Measurements from ENCODE around the gene FMO2. TPM values are rescaled to one million over a fixed set of nuclear protein-coding genes. Genes with fewer than 3 reads are reported as not detected.

The FMO2 gene
- 1 to 10 TPM; 1.1 to 2.4 (median 1.7) TPM for polyA plus RNA-seq (ENCODE audit: insufficient read length in 3 of 3)

GRCh38 chr1:171185091-171185490 is at the start of gene FMO2:
TSS of gene FMO2 (plus strand) at chr1:171185300. CDS start at chr1:171185714, 414 bp downstream.
- DNase-seq (ENCODE audit: low read depth in 3 of 3, low spot score in 2 of 3): no peak

- no peak for DNase-seq (ENCODE audit: low read depth in 3 of 3, low spot score in 2 of 3)
These were observed 47.5 kb upstream of the FMO2 start for GRCh38 chr1:171137580-171137979.

GRCh38 chr1:171138980-171139379 is 46.1 kb upstream of the FMO2 start:
- no peak for DNase-seq (ENCODE audit: low read depth in 3 of 3, low spot score in 2 of 3)

- DNase-seq (ENCODE audit: low read depth in 3 of 3, low spot score in 2 of 3): no peak
These were observed 45.2 kb upstream of the FMO2 start for GRCh38 chr1:171139890-171140289.

- DNase-seq (ENCODE audit: low read depth in 3 of 3, low spot score in 2 of 3): no peak
These were observed 44.7 kb upstream of the FMO2 start for GRCh38 chr1:171140401-171140800.

GRCh38 chr1:171140956-171141687 is 44.0 kb upstream of the FMO2 start:
- no peak for DNase-seq (ENCODE audit: low read depth in 3 of 3, low spot score in 2 of 3)

GRCh38 chr1:171141688-171142415 is 43.2 kb upstream of the FMO2 start:
- DNase-seq (ENCODE audit: low read depth in 3 of 3, low spot score in 2 of 3): no peak

GRCh38 chr1:171142416-171143385 is 42.4 kb upstream of the FMO2 start:
- no peak for DNase-seq (ENCODE audit: low read depth in 3 of 3, low spot score in 2 of 3)

- DNase-seq (ENCODE audit: low read depth in 3 of 3, low spot score in 2 of 3): no peak
These were observed 34.9 kb upstream of the FMO2 start for GRCh38 chr1:171150156-171150555.

- DNase-seq (ENCODE audit: low read depth in 3 of 3, low spot score in 2 of 3): no peak
These were observed 32.6 kb upstream of the FMO2 start for GRCh38 chr1:171152549-171152948.

- no peak for DNase-seq (ENCODE audit: low read depth in 3 of 3, low spot score in 2 of 3)
These were observed 29.6 kb upstream of the FMO2 start for GRCh38 chr1:171155484-171155883.

GRCh38 chr1:171158096-171158495 is 27.0 kb upstream of the FMO2 start:
- no peak for DNase-seq (ENCODE audit: low read depth in 3 of 3, low spot score in 2 of 3)

GRCh38 chr1:171158551-171158950 is 26.5 kb upstream of the FMO2 start:
- no peak for DNase-seq (ENCODE audit: low read depth in 3 of 3, low spot score in 2 of 3)

- no peak for DNase-seq (ENCODE audit: low read depth in 3 of 3, low spot score in 2 of 3)
These were observed 26.0 kb upstream of the FMO2 start for GRCh38 chr1:171159148-171159547.

GRCh38 chr1:171160211-171160610 is 24.9 kb upstream of the FMO2 start:
- DNase-seq (ENCODE audit: low read depth in 3 of 3, low spot score in 2 of 3): no peak

GRCh38 chr1:171160639-171161354 is 24.3 kb upstream of the FMO2 start:
- DNase-seq (ENCODE audit: low read depth in 3 of 3, low spot score in 2 of 3): no peak

- DNase-seq (ENCODE audit: low read depth in 3 of 3, low spot score in 2 of 3): no peak
These were observed 23.7 kb upstream of the FMO2 start for GRCh38 chr1:171161431-171161830.

GRCh38 chr1:171166361-171166760 is 18.7 kb upstream of the FMO2 start:
- DNase-seq (ENCODE audit: low read depth in 3 of 3, low spot score in 2 of 3): no peak

GRCh38 chr1:171167785-171168184 is 17.3 kb upstream of the FMO2 start:
- DNase-seq (ENCODE audit: low read depth in 3 of 3, low spot score in 2 of 3): no peak

GRCh38 chr1:171172471-171172870 is 12.6 kb upstream of the FMO2 start:
- no peak for DNase-seq (ENCODE audit: low read depth in 3 of 3, low spot score in 2 of 3)
